Stomach (tissue), 9 donors: ENCODE data around the gene LRCH3. TPM values are rescaled to one million over a fixed set of nuclear protein-coding genes. Genes with fewer than 3 reads are reported as not detected.

Source experiments
- DNase-seq, 2 donors: peaks; one replicate each; pipeline versions ENCODE4 v3.0.0 to v3.0.0-alpha.2; 2013 to 2019
- H3K27ac ChIP-seq, 5 donors: fragments of 200-600 bp in 4 of 5; sonication (generic) in 4 of 5; one replicate each; pipeline ENCODE4 v1.5.1; 2013 to 2019; ENCODE audit warnings: mild to moderate bottlenecking in 1 of 5, moderate library complexity in 1 of 5
- H3K27me3 ChIP-seq, 3 donors: fragments of 200-600 bp; sonication (generic); one replicate each; pipeline ENCODE4 v1.5.1; 2017 to 2019; ENCODE audit warnings: mixed run types in 1 of 3
- H3K36me3 ChIP-seq, 4 donors: fragments of 200-600 bp; sonication (generic); 1 replicate in 3 of 4; 2 replicates in 1 of 4; pipeline ENCODE4 v1.5.1; 2016 to 2019
- H3K4me1 ChIP-seq, 4 donors: fragments of 200-600 bp; sonication (generic); one replicate each; pipeline ENCODE4 v1.5.1; 2016 to 2019
- H3K4me3 ChIP-seq, 4 donors: fragments of 200-600 bp; sonication (generic) in 3 of 4; one replicate each; pipeline ENCODE4 v1.5.1; 2016 to 2019; ENCODE audit warnings: mild to moderate bottlenecking in 1 of 4
- H3K9me3 ChIP-seq, 4 donors: fragments of 200-600 bp; sonication (generic); one replicate each; pipeline ENCODE4 v1.5.1; 2016 to 2019
- CTCF ChIP-seq, 7 experiments: fragments of 450-650 bp in 4 of 7; fragments of 200-600 bp in 3 of 7; sonication (generic) in 3 of 7; IDR thresholded peaks; one replicate each; pipeline ENCODE4 v1.5.1; 2016 to 2019; ENCODE audit warnings: antibody characterized with exemption in 7 of 7, control low read depth in 2 of 7, mild to moderate bottlenecking in 1 of 7
- EP300 ChIP-seq: sonication (generic); formaldehyde crosslinking; IDR thresholded peaks from one replicate; pipeline ENCODE4 v1.6.1; 2017; ENCODE audit warnings: antibody characterized with exemption
- POLR2A ChIP-seq, 4 donors: fragments of 450-650 bp; IDR thresholded peaks; one replicate each; pipeline ENCODE4 v1.6.1; 2016; ENCODE audit warnings: antibody characterized with exemption in 4 of 4, control low read depth in 2 of 4, mild to moderate bottlenecking in 1 of 4, moderate library complexity in 1 of 4
- POLR2AphosphoS5 ChIP-seq, 3 donors: sonication (generic); formaldehyde crosslinking; IDR thresholded peaks; one replicate each; pipeline ENCODE4 v1.6.1; 2016; ENCODE audit warnings: antibody characterized with exemption in 3 of 3
- WGBS, 5 donors: extraction: QIAGEN DNeasy Blood & Tissue Kit in 3 of 5; methylation state at CpG; one replicate each; pipeline versions ENCODE4 v1.1.5 to v1.1.7; 2013 to 2018; 5-methylcytosine and 5-hydroxymethylcytosine counted together
- intact Hi-C: fragments of 100-400 bp; cut with DNase I; formaldehyde crosslinking; loops from one replicate; pipeline ENCODE4 v1.15.1; 2023; ENCODE audit warnings: low total_unique reads
- polyA plus RNA-seq, 3 donors: library from polyadenylated mRNA; stranded (reverse); fragments of 200-250 nt; gene quantifications; one replicate each; pipeline ENCODE4 v1.2.3, GENCODE V29; 2013
- total RNA-seq, 5 donors: library from RNA; depleted of rRNA; stranded (reverse); fragments of >200 nt; gene quantifications; one replicate each; pipeline versions ENCODE4 v1.1.0 to v1.2.3, GENCODE V29; 2014 to 2016
- donor health status: healthy with polysubstance abuse.
- donor health status: Bipolar disorder and iron deficiency.
- donor health status: healthy.

Gene LRCH3
- total and polyA plus RNA-seq, 8 donors, result 5.9 to 117 (median 36.7) TPM

- peaks cover 0 to 28% (median 9%) of the 10 kb centered on the region in 4 donors for H3K4me1 ChIP-seq
- WGBS, 5 donors, result 93 to 95% (median 94%) methylated on average over 4 of the region's 4 CpGs
- no peaks in the 10 kb centered on the region for H3K27me3 ChIP-seq
- H3K27ac ChIP-seq, result no peak overlapping the region
- no peaks in the 10 kb centered on the region for H3K9me3 ChIP-seq
- DNase-seq, result no peak
- H3K36me3 ChIP-seq, result peaks cover 16 to 63% (median 50%) of the 10 kb centered on the region in 4 donors
- TF ChIP-seq POLR2A (IDR thresholded peaks at IDR 0.05) (no peak), CTCF (IDR thresholded peaks at IDR 0.05) (no peak), POLR2AphosphoS5 (IDR thresholded peaks at IDR 0.05) (no peak), EP300 (no peak)
- H3K4me3 ChIP-seq, result no peak overlapping the region
- intact Hi-C loops, result no loop called here
Measured at GRCh38 chr3:197758512-197758911, 32.5 kb upstream of the LRCH3 start.

- Histone ChIP-seq H3K9me3 (no peaks in the 10 kb centered on the region), H3K27me3 (no peaks in the 10 kb centered on the region), H3K4me3 (no peak overlapping the region), H3K4me1 (peaks cover 0 to 4% (median 1%) of the 10 kb centered on the region in 4 donors), H3K36me3 (peaks cover 19 to 94% (median 79%) of the 10 kb centered on the region in 4 donors), H3K27ac (no peak overlapping the region)
- TF ChIP-seq EP300, result no peak
- no peak for TF ChIP-seq CTCF (IDR thresholded peaks at IDR 0.05)
- no peak for TF ChIP-seq POLR2AphosphoS5 (IDR thresholded peaks at IDR 0.05)
- no peak for TF ChIP-seq POLR2A (IDR thresholded peaks at IDR 0.05)
- no peak for DNase-seq
- intact Hi-C loops, result no loop called here
Measured at GRCh38 chr3:197761784-197762183, 29.3 kb upstream of the LRCH3 start.

- H3K9me3 ChIP-seq, result no peaks in the 10 kb centered on the region
- 68 to 91% (median 88%) methylated on average over 7 of the region's 7 CpGs for WGBS, 5 donors
- TF ChIP-seq CTCF (IDR thresholded peaks at IDR 0.05) (no peak), POLR2AphosphoS5 (IDR thresholded peaks at IDR 0.05) (no peak), POLR2A (IDR thresholded peaks at IDR 0.05) (no peak), EP300 (no peak)
- H3K27ac ChIP-seq, result no peak overlapping the region
- H3K36me3 ChIP-seq, result peaks cover 57 to 98% (median 98%) of the 10 kb centered on the region in 4 donors
- intact Hi-C loops, result no loop called here
- no peak for DNase-seq
- no peaks in the 10 kb centered on the region for H3K4me1 ChIP-seq
- no peaks in the 10 kb centered on the region for H3K27me3 ChIP-seq
- H3K4me3 ChIP-seq, result no peak overlapping the region
Measured at GRCh38 chr3:197775317-197775716, 15.7 kb upstream of the LRCH3 start.

- no peak for TF ChIP-seq POLR2AphosphoS5 (IDR thresholded peaks at IDR 0.05)
- TF ChIP-seq POLR2A (IDR thresholded peaks at IDR 0.05), result no peak
- TF ChIP-seq EP300, result no peak
- no peak for TF ChIP-seq CTCF (IDR thresholded peaks at IDR 0.05)
- H3K4me3 ChIP-seq, result no peak overlapping the region
- no peak overlapping the region for H3K27ac ChIP-seq
- no peak for DNase-seq
- H3K9me3 ChIP-seq, result no peaks in the 10 kb centered on the region
- peaks cover 0 to 2% (median 1%) of the 10 kb centered on the region in 4 donors for H3K4me1 ChIP-seq
- H3K27me3 ChIP-seq, result no peaks in the 10 kb centered on the region
- peaks cover 30 to 80% (median 79%) of the 10 kb centered on the region in 4 donors for H3K36me3 ChIP-seq
- WGBS, 5 donors, result 72 to 84% (median 79%) methylated on average over 4 of the region's 4 CpGs
- intact Hi-C loops, result no loop called here
Measured at GRCh38 chr3:197782230-197782629, 8.8 kb upstream of the LRCH3 start.
